ENCODE measurements around the gene ACKR1.

ACKR1 gene

DNA sequence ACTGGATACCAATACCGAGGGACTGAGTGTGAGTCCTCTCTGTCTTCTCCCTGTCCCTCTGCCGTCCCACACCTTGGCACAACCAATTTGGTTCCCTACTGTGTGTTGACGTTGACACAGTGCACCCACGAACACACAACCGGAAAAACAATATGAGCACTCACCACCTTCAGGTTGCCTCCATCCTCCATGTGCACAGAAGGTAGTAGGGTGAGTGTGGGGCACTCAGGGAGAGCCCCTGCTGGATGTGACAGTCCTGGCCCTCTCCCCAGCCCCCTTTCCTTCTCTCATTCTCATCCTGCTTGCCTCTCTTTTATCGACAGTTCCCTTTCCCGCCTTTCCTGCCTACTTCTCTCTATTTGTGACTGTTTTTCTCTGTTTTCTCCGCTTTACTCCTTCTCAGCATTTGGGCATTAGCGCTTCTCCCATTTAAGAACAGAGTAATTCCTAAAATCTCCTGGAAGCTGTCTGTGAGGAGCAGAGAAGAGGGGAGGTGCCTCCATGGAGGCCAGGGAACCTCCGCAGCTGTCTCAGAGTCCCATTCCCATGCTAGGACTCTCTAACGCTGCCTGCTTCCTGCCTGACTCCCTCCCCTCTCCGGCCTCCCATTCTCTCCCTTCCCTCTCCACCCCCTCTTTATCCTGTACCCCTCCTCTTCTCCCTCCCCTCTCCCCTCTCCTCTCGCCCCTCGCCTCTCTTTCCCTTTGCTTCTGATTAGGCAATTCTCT lies 16.9 kb upstream of the ACKR1 start:
- no peak for DNase-seq (ENCODE audit: low spot score)

DNA sequence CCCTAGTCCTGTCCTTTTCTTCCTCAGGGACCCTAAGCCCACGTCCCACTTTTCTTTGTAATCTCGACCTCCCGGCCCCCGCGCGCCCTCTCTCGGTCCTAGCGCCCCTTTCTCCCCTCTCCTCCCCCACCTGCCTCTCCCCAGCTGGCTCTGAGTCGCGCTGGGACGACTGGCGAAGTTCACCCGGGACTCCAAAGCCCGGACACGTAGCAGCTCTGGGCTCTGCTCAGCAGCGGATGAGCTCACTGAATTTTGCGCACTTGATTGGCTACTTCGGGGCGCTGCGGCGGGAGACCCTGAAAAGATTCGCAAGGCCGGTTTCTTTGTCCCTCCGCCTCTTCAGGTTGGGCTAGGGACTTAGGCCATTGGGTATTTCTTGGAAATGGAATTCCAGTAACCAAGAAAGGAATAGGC lies 16.3 kb upstream of the ACKR1 start:
- peak; percentile 81 for DNase-seq (ENCODE audit: low spot score)

DNA sequence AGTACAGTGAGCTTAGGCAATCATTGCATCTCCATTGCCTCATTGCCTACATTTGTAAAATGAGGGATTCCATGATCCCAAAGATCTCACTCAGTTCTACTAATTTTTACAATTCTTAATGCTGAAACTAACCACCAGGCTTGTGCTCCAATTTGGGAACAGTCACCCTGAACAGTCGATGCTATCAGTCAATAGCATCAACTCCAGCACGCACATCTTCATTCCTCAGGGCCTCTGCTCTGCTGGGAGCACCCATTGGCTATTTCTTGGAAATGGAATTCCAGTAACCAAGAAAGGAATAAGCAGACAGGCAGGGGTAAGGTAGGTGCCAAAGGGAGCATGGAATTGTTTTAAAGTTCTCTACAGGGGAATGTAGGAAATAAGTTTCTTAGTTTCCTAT lies 14.2 kb upstream of the ACKR1 start:
- no peak for DNase-seq (ENCODE audit: low spot score)

DNA sequence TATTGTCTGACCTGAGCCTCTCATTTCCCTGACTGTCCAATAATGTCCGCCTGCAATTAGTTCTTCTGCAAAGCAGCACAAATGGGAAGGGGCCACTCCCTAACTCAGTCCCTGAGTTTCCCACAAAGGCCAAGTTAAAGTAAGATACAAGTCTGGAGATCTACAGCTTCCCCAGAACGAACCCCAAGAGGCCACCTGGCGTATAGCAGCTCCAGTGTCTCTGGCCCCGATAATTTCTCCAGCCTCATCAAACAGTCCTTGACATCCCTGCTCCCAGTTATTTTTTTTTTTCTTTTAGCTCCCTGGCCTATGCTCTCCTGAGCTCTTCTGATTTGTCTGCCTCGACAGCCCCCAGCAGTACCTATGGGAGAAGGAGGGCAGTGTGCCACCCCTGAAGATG lies 8.1 kb upstream of the ACKR1 start:
- DNase-seq (ENCODE audit: low spot score), result no peak

- DNase-seq (ENCODE audit: low spot score), result peak; percentile 59
Observed at GRCh38 chr1:159197561-159198557, 6.8 kb upstream of the ACKR1 start.

- DNase-seq (ENCODE audit: low spot score), result no peak
Observed at GRCh38 chr1:159199901-159200300, 4.8 kb upstream of the ACKR1 start.

GRCh38 chr1:159200769-159201168 lies 3.9 kb upstream of the ACKR1 start:
- no peak for DNase-seq (ENCODE audit: low spot score)

DNA sequence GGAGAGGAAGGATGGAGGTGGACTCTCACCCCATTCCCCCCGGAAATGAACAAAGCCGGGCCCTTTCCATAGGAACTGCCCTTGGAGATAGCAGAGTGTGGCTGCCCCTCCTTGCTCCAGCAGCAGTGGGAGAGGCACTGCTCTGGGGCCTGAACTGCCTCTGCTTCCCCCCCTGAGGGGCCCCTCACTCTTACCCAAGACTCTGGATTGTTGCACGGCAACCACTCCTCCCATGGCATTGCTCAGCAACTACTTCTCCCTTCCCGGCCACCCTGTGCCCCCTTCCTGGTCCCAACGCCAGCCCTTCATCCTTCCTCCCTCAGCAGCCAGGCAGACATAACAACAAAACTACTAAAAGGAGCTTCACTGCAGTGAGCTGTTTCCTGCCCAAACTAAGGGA lies 3.0 kb upstream of the ACKR1 start:
- DNase-seq (ENCODE audit: low spot score), result no peak

- no peak for DNase-seq (ENCODE audit: low spot score)
Observed at GRCh38 chr1:159203610-159204009, 1.1 kb upstream of the ACKR1 start.

DNA sequence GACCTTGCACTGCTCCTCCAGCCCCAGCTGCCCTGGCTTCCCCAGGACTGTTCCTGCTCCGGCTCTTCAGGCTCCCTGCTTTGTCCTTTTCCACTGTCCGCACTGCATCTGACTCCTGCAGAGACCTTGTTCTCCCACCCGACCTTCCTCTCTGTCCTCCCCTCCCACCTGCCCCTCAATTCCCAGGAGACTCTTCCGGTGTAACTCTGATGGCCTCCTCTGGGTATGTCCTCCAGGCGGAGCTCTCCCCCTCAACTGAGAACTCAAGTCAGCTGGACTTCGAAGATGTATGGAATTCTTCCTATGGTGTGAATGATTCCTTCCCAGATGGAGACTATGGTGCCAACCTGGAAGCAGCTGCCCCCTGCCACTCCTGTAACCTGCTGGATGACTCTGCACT lies 550 bp downstream of the ACKR1 start:
- no peak for DNase-seq (ENCODE audit: low spot score)

- no peak for DNase-seq (ENCODE audit: low spot score)
Observed at GRCh38 chr1:159206110-159206509, 1.4 kb downstream of the ACKR1 start.

DNA sequence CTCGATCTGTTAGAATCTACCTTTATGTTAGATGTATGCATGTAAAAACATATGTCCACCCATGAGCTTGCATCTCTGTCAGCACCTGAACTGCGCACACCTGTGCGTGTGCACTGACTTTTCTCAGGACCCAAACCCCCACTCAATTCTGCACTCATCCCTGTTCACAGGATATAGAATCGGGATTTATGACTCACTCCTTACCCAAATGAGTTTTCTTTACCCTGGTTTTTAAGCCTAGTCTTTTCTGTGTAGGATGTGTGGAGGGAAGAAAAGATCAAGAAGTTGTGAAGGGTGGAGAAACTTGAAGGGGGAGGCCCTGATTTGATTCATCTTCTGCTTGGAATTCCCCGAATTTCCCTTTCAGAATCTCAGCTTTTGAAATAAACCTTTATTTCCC lies 2.4 kb downstream of the ACKR1 start:
- no peak for DNase-seq (ENCODE audit: low spot score)

DNA sequence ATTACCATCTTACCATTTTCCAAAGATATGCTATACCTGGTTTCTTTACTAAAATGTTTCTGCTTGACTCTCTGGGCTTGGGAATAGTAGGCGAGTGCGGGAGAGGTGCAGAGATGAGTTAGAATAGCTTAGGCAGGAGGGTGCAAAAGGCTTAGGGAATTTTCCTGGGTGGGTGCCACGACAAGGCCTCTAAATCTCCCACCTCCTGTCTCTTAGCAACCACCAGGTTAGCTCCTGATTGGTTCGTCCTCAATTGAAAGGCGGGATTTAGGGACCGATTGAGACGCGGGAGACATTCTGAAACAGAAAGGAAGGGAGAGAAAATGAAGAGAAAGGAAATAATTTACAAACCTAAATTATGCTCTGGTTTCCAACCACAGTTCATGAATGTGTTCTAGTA lies 3.1 kb downstream of the ACKR1 start:
- no peak for DNase-seq (ENCODE audit: low spot score)

DNA sequence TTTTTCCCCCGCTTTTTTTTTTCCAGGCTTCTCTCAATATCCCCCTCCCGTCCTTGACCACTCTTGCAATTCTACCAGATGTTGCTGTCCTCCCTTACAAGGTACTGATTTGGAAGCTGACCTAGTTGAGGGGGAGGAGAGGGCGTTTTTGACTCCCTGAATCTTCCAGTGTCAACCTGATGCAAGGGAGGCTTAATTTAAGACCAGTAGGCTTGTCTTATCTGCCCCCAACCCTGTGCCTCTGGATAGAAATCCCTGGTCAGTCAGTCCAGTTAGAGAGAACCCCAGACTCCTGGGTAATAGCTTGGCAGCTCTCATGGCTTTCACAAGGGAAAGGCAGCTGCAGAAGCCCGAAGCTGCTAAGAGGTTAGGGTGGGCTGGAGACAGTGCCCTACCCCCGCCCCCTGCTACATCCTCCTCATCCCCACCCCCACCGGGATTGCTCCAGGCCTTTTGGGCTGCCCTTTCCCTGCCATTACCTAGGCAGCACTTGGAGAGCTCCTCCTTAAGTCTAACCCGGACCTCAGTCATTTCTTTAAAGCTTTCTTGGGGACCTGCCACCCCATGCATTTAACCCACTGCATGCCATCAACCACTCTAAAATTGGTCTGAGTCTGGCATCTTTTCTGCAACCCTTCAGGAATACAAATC lies 3.6 kb downstream of the ACKR1 start:
- no peak for DNase-seq (ENCODE audit: low spot score)

DNA sequence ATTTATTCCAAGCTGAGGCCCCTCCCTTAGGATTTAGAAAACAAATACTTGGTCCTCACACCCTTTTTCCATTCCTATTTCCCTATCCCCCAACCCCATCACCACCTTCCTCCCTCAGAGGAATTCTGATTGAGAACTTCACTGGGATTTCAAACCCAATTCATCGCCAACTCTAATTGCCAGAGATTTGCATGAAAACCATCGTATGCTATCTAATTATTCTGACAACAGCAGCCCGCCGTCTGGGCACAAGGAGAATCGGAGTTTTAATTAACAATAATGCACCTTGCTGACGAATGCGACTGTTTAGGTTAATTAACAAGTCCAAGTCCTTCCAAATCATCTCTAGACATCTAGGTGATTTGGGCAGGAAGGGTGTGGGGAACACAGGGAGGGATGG lies 4.4 kb downstream of the ACKR1 start:
- DNase-seq (ENCODE audit: low spot score), result no peak

- peak; percentile 54 for DNase-seq (ENCODE audit: low spot score)
Observed at GRCh38 chr1:159211331-159212136, 6.9 kb downstream of the ACKR1 start.

GRCh38 chr1:159212596-159212995 lies 7.9 kb downstream of the ACKR1 start:
- DNase-seq (ENCODE audit: low spot score), result no peak

- peak; percentile 50 for DNase-seq (ENCODE audit: low spot score)
Observed at GRCh38 chr1:159214149-159214760, 9.6 kb downstream of the ACKR1 start.

DNA sequence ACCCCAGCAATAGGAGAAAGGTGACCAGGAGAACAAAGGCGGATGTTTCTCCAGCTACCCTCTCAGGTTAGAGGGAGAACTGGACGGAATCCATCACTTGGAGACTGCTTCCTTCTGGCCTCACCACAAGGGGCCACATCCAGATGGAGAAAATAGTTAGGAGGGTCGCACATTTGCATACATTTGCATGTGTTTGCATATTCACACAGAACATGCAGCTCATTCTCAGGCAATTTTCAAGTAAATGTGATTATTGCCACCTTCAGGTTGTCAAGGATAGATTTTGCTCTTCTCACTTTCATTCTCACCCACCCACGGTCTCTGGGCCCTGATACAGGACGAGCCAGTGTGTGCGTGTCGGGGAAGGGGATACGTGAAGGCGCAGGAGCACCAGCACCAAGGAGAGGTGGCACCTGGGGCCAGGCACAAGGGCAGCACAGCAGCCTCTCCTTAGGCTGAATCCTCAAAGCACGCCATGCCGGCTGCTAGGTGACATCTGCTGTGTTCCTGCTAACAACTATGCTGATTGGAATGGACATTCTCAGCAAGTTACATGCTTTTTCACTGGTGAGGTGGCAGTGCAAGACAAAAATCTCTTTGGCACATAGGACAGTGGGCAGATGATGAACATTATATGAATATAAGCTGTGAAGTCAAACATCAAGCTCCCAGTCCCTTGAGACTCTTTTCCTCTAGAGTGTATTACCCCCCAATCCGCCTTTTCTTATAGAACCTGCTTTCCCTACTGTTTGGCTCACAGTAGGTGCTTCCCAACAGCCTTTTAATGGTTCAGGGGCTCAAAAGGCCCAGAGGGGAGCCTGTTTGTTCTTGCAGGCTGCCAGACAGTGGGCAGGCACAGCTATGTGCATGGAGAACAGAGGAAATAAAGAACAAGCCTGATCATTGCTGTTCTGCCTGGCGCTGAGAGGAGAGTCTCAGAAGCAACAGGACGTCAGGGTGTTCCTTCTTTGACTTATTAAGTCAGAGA lies 14.3 kb downstream of the ACKR1 start:
- DNase-seq (ENCODE audit: low spot score), result no peak
